Measurements from ENCODE around the gene MRPL12.
A peak's percentile ranks its signal among the peaks of the same experiment; 100 is the strongest.

MRPL12 gene

GRCh38 chr17:81683584-81684441 is 19.4 kb upstream of the MRPL12 start, which contains the start of the genes ARL16 and HGS:
Gene ARL16, minus strand, starts transcription at chr17:81683797. Its CDS starts 44 bp downstream, at chr17:81683753.
Gene HGS, plus strand, starts transcription at chr17:81684011. Its CDS starts 56 bp downstream, at chr17:81684067.
- H3K4me1 ChIP-seq (ENCODE audit: insufficient read depth, low read length): peaks cover 22% of the 10 kb centered on the region
- H3K9ac ChIP-seq (ENCODE audit: low read length): peak within 1 kb of the TSS; percentile 51
- no peaks in the 10 kb centered on the region for H3K27me3 ChIP-seq (ENCODE audit: control insufficient read depth in 1 of 2, insufficient read depth in 2 of 2, low read length in 2 of 2)
- peaks cover 30% of the 10 kb centered on the region for H3K36me3 ChIP-seq (ENCODE audit: insufficient read depth, low read length)
- H3K27ac ChIP-seq (ENCODE audit: low read depth, low read length): peak within 1 kb of the TSS; percentile 81
- H3K9me3 ChIP-seq (ENCODE audit: low read length): no peaks in the 10 kb centered on the region
- peak within 1 kb of the TSS; percentile 82 to 86 for H3K4me3 ChIP-seq (ENCODE audit: low read depth in 1 of 2, low read length in 2 of 2)

DNA sequence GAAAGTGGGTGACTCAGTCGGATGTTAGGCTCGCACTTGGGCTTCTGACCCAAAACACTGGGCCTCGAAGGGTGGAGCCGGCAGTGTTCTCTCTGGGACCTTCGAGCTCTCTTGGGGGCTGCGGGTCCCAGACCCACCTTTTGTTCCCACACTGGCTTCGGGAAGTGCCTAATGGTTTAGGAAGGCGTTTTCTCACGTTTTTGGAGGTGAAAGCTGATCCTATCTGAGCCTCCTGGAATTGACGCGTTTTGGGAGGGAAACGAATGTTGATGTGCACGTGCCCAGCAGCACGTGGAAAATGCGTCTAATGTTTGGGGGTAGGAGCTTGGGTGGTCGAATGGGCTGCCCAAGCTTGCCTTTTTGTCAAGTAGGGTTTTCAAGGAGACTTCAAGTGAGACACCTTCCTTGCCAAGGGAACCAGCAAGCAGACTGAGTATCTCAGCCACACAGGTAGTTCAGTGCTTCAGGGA is 18.7 kb upstream of the MRPL12 start:
- Histone ChIP-seq H3K27me3 (ENCODE audit: control insufficient read depth in 1 of 2, insufficient read depth in 2 of 2, low read length in 2 of 2) (no peaks in the 10 kb centered on the region), H3K27ac (ENCODE audit: low read depth, low read length) (peak overlapping the region; percentile 55)

DNA sequence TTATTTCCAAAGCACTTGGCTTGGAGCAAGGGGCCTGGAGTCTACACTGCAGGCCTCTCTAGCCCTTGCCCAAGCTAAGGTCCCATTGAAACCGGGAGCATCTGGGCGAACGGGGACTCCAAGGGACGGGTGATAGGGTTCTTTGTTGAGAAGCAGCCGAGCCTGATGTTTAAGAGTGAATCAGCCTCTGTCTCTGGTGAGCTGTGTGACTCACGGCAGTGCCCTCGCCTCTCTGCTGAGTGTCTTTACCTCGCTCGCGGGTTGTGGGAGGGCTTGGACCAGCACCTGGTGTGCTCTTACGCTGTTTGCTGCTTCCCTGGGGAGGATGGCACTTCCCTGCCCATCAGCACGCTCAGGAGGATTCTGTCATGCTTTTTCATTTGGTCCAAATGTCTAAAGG is 18.1 kb upstream of the MRPL12 start:
- peak overlapping the region in 1 of 2 donors; percentile 82 for H3K4me3 ChIP-seq (ENCODE audit: low read depth in 1 of 2, low read length in 2 of 2)
- H3K9ac ChIP-seq (ENCODE audit: low read length): peak overlapping the region; percentile 51
- no peak overlapping the region for H3K27ac ChIP-seq (ENCODE audit: low read depth, low read length)
- H3K36me3 ChIP-seq (ENCODE audit: insufficient read depth, low read length): peaks cover 34% of the 10 kb centered on the region
- no peaks in the 10 kb centered on the region for H3K9me3 ChIP-seq (ENCODE audit: low read length)
- H3K27me3 ChIP-seq (ENCODE audit: control insufficient read depth in 1 of 2, insufficient read depth in 2 of 2, low read length in 2 of 2): no peaks in the 10 kb centered on the region
- H3K4me1 ChIP-seq (ENCODE audit: insufficient read depth, low read length): peaks cover 22% of the 10 kb centered on the region

More for the DNA sequence above, 18.7 kb upstream of the MRPL12 start:
- Histone ChIP-seq H3K36me3 (ENCODE audit: insufficient read depth, low read length) (peaks cover 34% of the 10 kb centered on the region), H3K4me3 (ENCODE audit: low read depth in 1 of 2, low read length in 2 of 2) (peak overlapping the region; percentile 82 to 86), H3K9ac (ENCODE audit: low read length) (peak overlapping the region; percentile 51), H3K9me3 (ENCODE audit: low read length) (no peaks in the 10 kb centered on the region), H3K4me1 (ENCODE audit: insufficient read depth, low read length) (peaks cover 22% of the 10 kb centered on the region)

GRCh38 chr17:81686614-81687013 is 16.6 kb upstream of the MRPL12 start:
- Histone ChIP-seq H3K4me3 (ENCODE audit: low read depth in 1 of 2, low read length in 2 of 2) (no peak overlapping the region), H3K9me3 (ENCODE audit: low read length) (no peaks in the 10 kb centered on the region), H3K9ac (ENCODE audit: low read length) (no peak overlapping the region), H3K27me3 (ENCODE audit: control insufficient read depth in 1 of 2, insufficient read depth in 2 of 2, low read length in 2 of 2) (no peaks in the 10 kb centered on the region), H3K4me1 (ENCODE audit: insufficient read depth, low read length) (peaks cover 22% of the 10 kb centered on the region), H3K27ac (ENCODE audit: low read depth, low read length) (no peak overlapping the region), H3K36me3 (ENCODE audit: insufficient read depth, low read length) (peaks cover 38% of the 10 kb centered on the region)

DNA sequence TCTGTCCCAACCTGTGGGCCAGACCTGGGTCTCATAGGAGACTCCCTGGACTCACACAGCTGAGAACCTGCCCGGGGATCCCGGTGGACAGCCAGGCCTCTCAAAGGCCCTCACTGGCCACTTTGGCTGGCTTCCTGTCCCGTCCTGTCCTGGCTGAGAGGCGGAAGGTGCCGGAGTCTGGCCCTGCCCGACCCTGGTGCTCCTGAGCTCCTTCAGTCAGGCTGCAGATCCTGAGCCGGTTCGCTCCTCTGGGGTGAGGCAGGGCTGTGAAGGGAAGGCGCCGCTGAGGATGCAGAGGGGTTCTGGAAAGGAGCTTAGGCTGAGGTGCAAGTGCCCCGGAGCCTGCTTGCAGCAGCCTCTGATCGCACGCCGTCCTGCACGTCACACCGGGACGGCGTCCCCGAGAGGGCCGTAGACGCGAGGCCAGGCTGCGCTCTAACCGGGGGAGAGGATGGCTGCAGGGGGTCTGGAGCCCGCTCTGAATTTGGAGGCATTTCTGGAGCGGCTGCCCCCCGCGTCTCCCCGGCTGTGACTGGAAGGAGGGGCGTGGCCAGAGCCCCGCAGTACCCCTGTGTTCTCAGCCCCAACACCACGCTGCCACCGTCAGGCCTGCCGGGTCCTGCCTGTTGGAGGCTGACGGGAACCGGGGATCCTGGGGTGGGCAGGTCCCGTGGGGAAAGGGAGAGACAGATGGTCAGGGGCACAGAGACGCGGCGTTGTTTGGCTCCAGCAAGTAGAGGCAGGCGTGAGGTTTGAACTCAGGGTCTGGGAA is 15.2 kb upstream of the MRPL12 start:
- Histone ChIP-seq H3K4me3 (ENCODE audit: low read depth in 1 of 2, low read length in 2 of 2) (no peak overlapping the region), H3K9ac (ENCODE audit: low read length) (no peak overlapping the region), H3K27ac (ENCODE audit: low read depth, low read length) (no peak overlapping the region), H3K4me1 (ENCODE audit: insufficient read depth, low read length) (peaks cover 15% of the 10 kb centered on the region), H3K27me3 (ENCODE audit: control insufficient read depth in 1 of 2, insufficient read depth in 2 of 2, low read length in 2 of 2) (no peaks in the 10 kb centered on the region), H3K9me3 (ENCODE audit: low read length) (no peaks in the 10 kb centered on the region), H3K36me3 (ENCODE audit: insufficient read depth, low read length) (peaks cover 47% of the 10 kb centered on the region)

DNA sequence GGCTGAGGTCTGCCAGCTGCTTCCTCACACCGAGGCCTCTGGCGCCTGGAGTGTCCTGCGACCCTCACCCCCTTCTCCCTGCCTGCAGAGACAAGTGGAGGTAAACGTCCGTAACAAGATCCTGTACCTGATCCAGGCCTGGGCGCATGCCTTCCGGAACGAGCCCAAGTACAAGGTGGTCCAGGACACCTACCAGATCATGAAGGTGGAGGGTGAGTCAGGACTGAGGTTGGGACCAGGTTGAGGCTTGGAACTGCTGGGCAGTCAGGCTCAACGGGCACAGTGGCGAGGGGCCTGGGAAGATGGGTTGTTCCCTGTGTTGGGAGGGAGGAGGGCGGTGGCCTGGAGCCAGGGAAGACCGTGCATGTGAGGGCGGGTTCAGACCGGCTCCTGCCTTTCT is 14.6 kb upstream of the MRPL12 start:
- H3K4me1 ChIP-seq (ENCODE audit: insufficient read depth, low read length): peaks cover 15% of the 10 kb centered on the region
- H3K27ac ChIP-seq (ENCODE audit: low read depth, low read length): no peak overlapping the region
- no peak overlapping the region for H3K4me3 ChIP-seq (ENCODE audit: low read depth in 1 of 2, low read length in 2 of 2)

GRCh38 chr17:81690066-81690465 is 13.1 kb upstream of the MRPL12 start:
- H3K27ac ChIP-seq (ENCODE audit: low read depth, low read length): no peak overlapping the region
- H3K9ac ChIP-seq (ENCODE audit: low read length): no peak overlapping the region
- H3K4me3 ChIP-seq (ENCODE audit: low read depth in 1 of 2, low read length in 2 of 2): no peak overlapping the region
- H3K27me3 ChIP-seq (ENCODE audit: control insufficient read depth in 1 of 2, insufficient read depth in 2 of 2, low read length in 2 of 2): no peaks in the 10 kb centered on the region
- peaks cover 56% of the 10 kb centered on the region for H3K36me3 ChIP-seq (ENCODE audit: insufficient read depth, low read length)
- peaks cover 9% of the 10 kb centered on the region for H3K4me1 ChIP-seq (ENCODE audit: insufficient read depth, low read length)
- no peaks in the 10 kb centered on the region for H3K9me3 ChIP-seq (ENCODE audit: low read length)

More for the DNA sequence above, 14.6 kb upstream of the MRPL12 start:
- peaks cover 47% of the 10 kb centered on the region for H3K36me3 ChIP-seq (ENCODE audit: insufficient read depth, low read length)
- H3K9me3 ChIP-seq (ENCODE audit: low read length): no peaks in the 10 kb centered on the region
- H3K27me3 ChIP-seq (ENCODE audit: control insufficient read depth in 1 of 2, insufficient read depth in 2 of 2, low read length in 2 of 2): no peaks in the 10 kb centered on the region
- H3K9ac ChIP-seq (ENCODE audit: low read length): no peak overlapping the region

DNA sequence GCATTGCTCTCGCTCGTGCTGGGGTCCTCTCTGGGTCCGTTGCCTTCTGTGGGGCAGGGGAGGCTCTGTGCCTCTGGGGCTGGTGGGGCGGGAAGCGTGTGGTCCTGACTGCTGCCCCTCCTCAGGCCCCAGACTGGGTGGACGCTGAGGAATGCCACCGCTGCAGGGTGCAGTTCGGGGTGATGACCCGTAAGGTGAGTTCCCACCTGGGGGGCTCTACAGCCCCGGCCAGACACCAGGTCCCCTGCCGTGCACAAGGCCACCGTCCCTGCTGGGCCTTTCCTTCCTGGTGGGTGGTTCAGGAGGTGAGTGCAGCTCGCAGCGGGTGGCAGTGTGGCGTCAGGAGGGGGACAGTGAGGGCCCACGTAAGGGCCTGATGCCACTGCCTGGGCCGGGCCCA is 12.6 kb upstream of the MRPL12 start:
- H3K9me3 ChIP-seq (ENCODE audit: low read length): no peaks in the 10 kb centered on the region
- no peak overlapping the region for H3K27ac ChIP-seq (ENCODE audit: low read depth, low read length)
- no peak overlapping the region for H3K4me3 ChIP-seq (ENCODE audit: low read depth in 1 of 2, low read length in 2 of 2)
- no peaks in the 10 kb centered on the region for H3K27me3 ChIP-seq (ENCODE audit: control insufficient read depth in 1 of 2, insufficient read depth in 2 of 2, low read length in 2 of 2)
- peaks cover 60% of the 10 kb centered on the region for H3K36me3 ChIP-seq (ENCODE audit: insufficient read depth, low read length)
- H3K4me1 ChIP-seq (ENCODE audit: insufficient read depth, low read length): peaks cover 4% of the 10 kb centered on the region
- no peak overlapping the region for H3K9ac ChIP-seq (ENCODE audit: low read length)

DNA sequence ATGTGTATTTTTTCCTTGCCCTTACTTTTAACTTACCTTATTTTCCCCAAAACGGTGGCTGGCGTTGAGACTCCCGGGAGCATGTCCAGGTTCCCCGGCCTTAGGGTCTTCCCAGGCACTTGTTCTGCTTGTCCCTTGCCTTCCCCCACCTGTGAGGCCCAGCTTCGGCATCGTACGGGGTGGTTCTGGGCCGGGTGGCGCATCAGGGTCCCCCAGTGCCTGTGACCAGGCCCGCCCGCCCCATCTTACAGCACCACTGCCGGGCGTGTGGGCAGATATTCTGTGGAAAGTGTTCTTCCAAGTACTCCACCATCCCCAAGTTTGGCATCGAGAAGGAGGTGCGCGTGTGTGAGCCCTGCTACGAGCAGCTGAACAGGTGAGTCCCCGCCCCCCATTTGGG is 12.0 kb upstream of the MRPL12 start:
- Histone ChIP-seq H3K9me3 (ENCODE audit: low read length) (no peaks in the 10 kb centered on the region), H3K27me3 (ENCODE audit: control insufficient read depth in 1 of 2, insufficient read depth in 2 of 2, low read length in 2 of 2) (no peaks in the 10 kb centered on the region), H3K4me3 (ENCODE audit: low read depth in 1 of 2, low read length in 2 of 2) (no peak overlapping the region), H3K4me1 (ENCODE audit: insufficient read depth, low read length) (no peaks in the 10 kb centered on the region), H3K36me3 (ENCODE audit: insufficient read depth, low read length) (peaks cover 57% of the 10 kb centered on the region), H3K9ac (ENCODE audit: low read length) (no peak overlapping the region), H3K27ac (ENCODE audit: low read depth, low read length) (no peak overlapping the region)

GRCh38 chr17:81691608-81692007 is 11.6 kb upstream of the MRPL12 start:
- peaks cover 54% of the 10 kb centered on the region for H3K36me3 ChIP-seq (ENCODE audit: insufficient read depth, low read length)
- no peaks in the 10 kb centered on the region for H3K27me3 ChIP-seq (ENCODE audit: control insufficient read depth in 1 of 2, insufficient read depth in 2 of 2, low read length in 2 of 2)
- H3K27ac ChIP-seq (ENCODE audit: low read depth, low read length): no peak overlapping the region
- no peaks in the 10 kb centered on the region for H3K9me3 ChIP-seq (ENCODE audit: low read length)
- H3K4me3 ChIP-seq (ENCODE audit: low read depth in 1 of 2, low read length in 2 of 2): no peak overlapping the region
- H3K4me1 ChIP-seq (ENCODE audit: insufficient read depth, low read length): no peaks in the 10 kb centered on the region
- no peak overlapping the region for H3K9ac ChIP-seq (ENCODE audit: low read length)

GRCh38 chr17:81693509-81694210 is 9.5 kb upstream of the MRPL12 start:
- Histone ChIP-seq H3K9me3 (ENCODE audit: low read length) (no peaks in the 10 kb centered on the region), H3K27me3 (ENCODE audit: control insufficient read depth in 1 of 2, insufficient read depth in 2 of 2, low read length in 2 of 2) (no peaks in the 10 kb centered on the region), H3K36me3 (ENCODE audit: insufficient read depth, low read length) (peaks cover 56% of the 10 kb centered on the region), H3K9ac (ENCODE audit: low read length) (no peak overlapping the region), H3K4me1 (ENCODE audit: insufficient read depth, low read length) (no peaks in the 10 kb centered on the region), H3K4me3 (ENCODE audit: low read depth in 1 of 2, low read length in 2 of 2) (no peak overlapping the region), H3K27ac (ENCODE audit: low read depth, low read length) (no peak overlapping the region)

Data from muscle layer of colon (tissue), 2 donors.